ENCODE data around the gene MTERF4. TPM values are rescaled to one million over a fixed set of nuclear protein-coding genes. Genes with fewer than 3 reads are reported as not detected.

MTERF4 gene
- total and polyA plus RNA-seq, 2 of the 4 experiments (the other 2 are of a cell fraction), result 26.6 to 33.3 TPM

DNA sequence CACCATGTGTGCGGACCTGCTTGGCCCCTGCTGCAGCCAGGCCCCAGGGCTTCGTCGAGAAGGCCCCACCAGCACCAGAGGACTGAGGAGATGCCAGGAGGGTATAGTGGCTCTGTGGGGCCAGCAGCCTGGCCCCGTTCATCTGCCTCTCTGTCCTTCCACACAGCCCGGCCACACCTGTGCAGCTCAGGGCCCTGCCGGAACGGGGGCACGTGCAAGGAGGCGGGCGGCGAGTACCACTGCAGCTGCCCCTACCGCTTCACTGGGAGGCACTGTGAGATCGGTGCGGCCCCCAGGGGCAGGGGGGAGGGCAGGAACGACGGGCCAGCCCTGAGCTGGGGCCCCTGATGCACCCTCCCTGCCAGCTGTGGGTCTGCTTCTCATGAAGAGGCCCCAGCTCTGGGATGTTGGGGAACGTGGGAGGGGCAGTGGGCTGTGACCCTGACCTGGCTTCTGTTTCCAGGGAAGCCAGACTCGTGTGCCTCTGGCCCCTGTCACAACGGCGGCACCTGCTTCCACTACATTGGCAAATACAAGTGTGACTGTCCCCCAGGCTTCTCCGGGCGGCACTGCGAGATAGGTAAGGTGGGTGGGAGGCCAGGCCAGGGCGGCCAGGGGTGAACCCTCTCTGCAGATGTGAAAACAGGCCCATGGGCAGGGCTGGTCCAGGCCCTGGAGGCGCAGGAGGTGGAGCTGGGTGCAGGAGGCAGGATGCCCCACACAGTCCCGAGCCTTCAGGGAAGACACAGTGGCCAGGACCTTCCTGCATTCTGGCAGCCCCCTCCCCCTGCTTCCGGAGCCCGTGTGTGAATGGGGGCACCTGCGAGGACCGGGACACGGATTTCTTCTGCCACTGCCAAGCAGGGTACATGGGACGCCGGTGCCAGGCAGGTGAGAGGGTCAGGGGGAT, 50.3 kb downstream of the MTERF4 start:
- Histone ChIP-seq H4K8ac (ENCODE audit: low read depth in 2 of 2, low read length in 2 of 2) (no peak overlapping the region), H2BK15ac (ENCODE audit: low read depth, low read length) (no peak overlapping the region), H3K27ac (ENCODE audit: insufficient read depth, low read length) (no peak overlapping the region), H3K9me3 (ENCODE audit: control insufficient read depth, insufficient read depth, low read length) (no peaks in the 10 kb centered on the region), H4K91ac (ENCODE audit: insufficient read depth, low read depth, low read length) (no peak overlapping the region), H3K4ac (ENCODE audit: low read depth, low read length) (no peak overlapping the region), H3K27me3 (ENCODE audit: control insufficient read depth, insufficient read depth, low read length) (no peaks in the 10 kb centered on the region), H3K4me1 (ENCODE audit: control insufficient read depth, insufficient read depth, low read length) (no peaks in the 10 kb centered on the region), H2AK5ac (ENCODE audit: low read depth, low read length) (no peak overlapping the region), H3K56ac (ENCODE audit: extremely low read depth, insufficient read depth, low read length) (no peak overlapping the region), H3K23ac (ENCODE audit: low read depth, low read length) (no peak overlapping the region), H3K79me1 (ENCODE audit: low read depth in 1 of 2, low read length in 2 of 2) (no peaks in the 10 kb centered on the region), H2BK20ac (ENCODE audit: low read depth, low read length) (no peak overlapping the region), H4K5ac (ENCODE audit: low read depth, low read length) (no peak overlapping the region), H3K36me3 (ENCODE audit: control insufficient read depth, insufficient read depth, low read length) (peaks cover 20% of the 10 kb centered on the region), H2AFZ (replicated peaks; ENCODE audit: low read length, poor library complexity) (no peak overlapping the region), H4K20me1 (ENCODE audit: insufficient read depth, low read length) (no peaks in the 10 kb centered on the region), H3K9ac (ENCODE audit: low read depth, low read length) (no peak overlapping the region), H2AK9ac (replicated peaks; ENCODE audit: low read depth, low read length, poor library complexity) (no peak overlapping the region), H3K4me3 (ENCODE audit: insufficient read depth, low read depth, low read length) (no peak overlapping the region), H3K14ac (replicated peaks; ENCODE audit: low read depth, low read length) (no peak overlapping the region), H3K18ac (ENCODE audit: low read depth, low read length) (no peak overlapping the region), H3K9me1 (ENCODE audit: insufficient read depth, low read length) (no peaks in the 10 kb centered on the region), H3K4me2 (ENCODE audit: low read depth, low read length) (no peak overlapping the region), H2BK5ac (ENCODE audit: low read depth, low read length, poor library complexity, severe bottlenecking) (no peak overlapping the region), H2BK120ac (ENCODE audit: low read depth, low read length) (no peak overlapping the region)
- no TSS peak for BruUV-seq (replicated peaks)
- DNase-seq, result no peak
- intact Hi-C loops (cut with micrococcal nuclease), result no loop called here
- POLR2A ChIA-PET (ENCODE audit: unreplicated experiment), result no interaction called here
- 100% methylated on average over 6 of the region's 33 CpGs; no CpG with 5 or more reads in 1 of the 2 experiments for WGBS, 2 experiments (ENCODE audit: extremely low coverage in 2 of 2, insufficient read length in 1 of 2)
- CTCF ChIA-PET, result no interaction called here
- in situ Hi-C loops (cut with MboI; ENCODE audit: low sequenced_read_pairs), result no loop called here
- dilution Hi-C loops (cut with HindIII; ENCODE audit: low sequenced_read_pairs, unreplicated experiment), result no loop called here
- ATAC-seq (ENCODE audit: low read depth), result no peak
- TF ChIP-seq RAD21 (IDR thresholded peaks at IDR 0.05; ENCODE audit: low read length), result no peak
- TF ChIP-seq CHD1 (IDR thresholded peaks at IDR 0.05; ENCODE audit: low read depth, low read length), result no peak
- no peak for TF ChIP-seq CTCF (conservative IDR thresholded peaks at IDR 0.05; ENCODE audit: low read depth, low read length)
- TF ChIP-seq RFX5 (IDR thresholded peaks at IDR 0.05; ENCODE audit: low read depth, low read length), result no peak
- TF ChIP-seq, protein P1, sequence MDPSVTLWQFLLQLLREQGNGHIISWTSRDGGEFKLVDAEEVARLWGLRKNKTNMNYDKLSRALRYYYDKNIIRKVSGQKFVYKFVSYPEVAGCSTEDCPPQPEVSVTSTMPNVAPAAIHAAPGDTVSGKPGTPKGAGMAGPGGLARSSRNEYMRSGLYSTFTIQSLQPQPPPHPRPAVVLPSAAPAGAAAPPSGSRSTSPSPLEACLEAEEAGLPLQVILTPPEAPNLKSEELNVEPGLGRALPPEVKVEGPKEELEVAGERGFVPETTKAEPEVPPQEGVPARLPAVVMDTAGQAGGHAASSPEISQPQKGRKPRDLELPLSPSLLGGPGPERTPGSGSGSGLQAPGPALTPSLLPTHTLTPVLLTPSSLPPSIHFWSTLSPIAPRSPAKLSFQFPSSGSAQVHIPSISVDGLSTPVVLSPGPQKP (IDR thresholded peaks at IDR 0.05; ENCODE audit: borderline replicate concordance, low read depth, low read length), result no peak
- TF ChIP-seq MAFK (IDR thresholded peaks at IDR 0.05; ENCODE audit: low read depth, low read length), result no peak
- TF ChIP-seq NFE2L2 (IDR thresholded peaks at IDR 0.05; ENCODE audit: low read depth, low read length), result no peak
- TF ChIP-seq BHLHE40 (IDR thresholded peaks at IDR 0.05; ENCODE audit: low read depth, low read length), result no peak
- TF ChIP-seq FOS (IDR thresholded peaks at IDR 0.05; ENCODE audit: low read depth, low read length), result no peak
- TF ChIP-seq MAZ (IDR thresholded peaks at IDR 0.05; ENCODE audit: borderline replicate concordance, low read depth, low read length), result no peak
- TF ChIP-seq USF2 (IDR thresholded peaks at IDR 0.05; ENCODE audit: low read depth, low read length), result no peak
- TF ChIP-seq MXI1 (IDR thresholded peaks at IDR 0.05; ENCODE audit: borderline replicate concordance, low read depth, low read length), result no peak
- TF ChIP-seq RCOR1 (IDR thresholded peaks at IDR 0.05; ENCODE audit: insufficient replicate concordance, low read length), result no peak
- TF ChIP-seq SMC3 (IDR thresholded peaks at IDR 0.05; ENCODE audit: low read depth, low read length), result no peak
- no peak for TF ChIP-seq POLR2A (IDR thresholded peaks at IDR 0.05; ENCODE audit: low read depth, low read length)

Measured in IMR-90 (cell line).